ENCODE measurements around the gene CDKN1C.

The CDKN1C gene

GRCh38 chr11:2867722-2868505, 17.7 kb downstream of the CDKN1C start:
- Histone ChIP-seq H3K4me3 (ENCODE audit: low read depth, low read length) (no peak overlapping the region), H3K36me3 (ENCODE audit: control insufficient read depth in 2 of 2, insufficient read depth in 1 of 2, low read length in 2 of 2) (no peaks in the 10 kb centered on the region), H3K9me3 (ENCODE audit: control insufficient read depth, insufficient read depth, low read depth, low read length) (no peaks in the 10 kb centered on the region), H3K27ac (ENCODE audit: extremely low read depth, low read depth, low read length) (no peak overlapping the region), H3K4me1 (ENCODE audit: control insufficient read depth, insufficient read depth, low read length) (no peaks in the 10 kb centered on the region)
- TF ChIP-seq REST (tag by site-specific recombination; IDR thresholded peaks at IDR 0.05), result no peak
- TF ChIP-seq ZNF114 (tag by site-specific recombination; IDR thresholded peaks at IDR 0.05), result no peak
- no peak for TF ChIP-seq ZNF23 (tag by site-specific recombination; IDR thresholded peaks at IDR 0.05; ENCODE audit: borderline replicate concordance)
- no peak for TF ChIP-seq ZNF157 (tag by site-specific recombination; IDR thresholded peaks at IDR 0.05)
- TF ChIP-seq ZNF610 (tag by site-specific recombination; IDR thresholded peaks at IDR 0.05; ENCODE audit: borderline replicate concordance), result no peak
- no peak for TF ChIP-seq ZSCAN4 (tag by site-specific recombination; IDR thresholded peaks at IDR 0.05)
- TF ChIP-seq ZNF449 (tag by site-specific recombination; IDR thresholded peaks at IDR 0.05), result no peak
- no peak for TF ChIP-seq ZBTB48 (tag by site-specific recombination; IDR thresholded peaks at IDR 0.05)
- ChIA-PET POLR2A (no interaction called here), CTCF (interaction anchor here (0.6 to 0.7 kb wide), 3 partner anchors 651 to 986 kb away, joined by 3 read pairs; no protein-coding TSS in a partner anchor)

- CTCF ChIA-PET, result interaction anchor here (0.6 to 0.7 kb wide), 3 partner anchors 334 to 985 kb away, joined by 3 read pairs; no protein-coding TSS in a partner anchor
- POLR2A ChIA-PET, result no interaction called here
- Histone ChIP-seq H3K9me3 (ENCODE audit: control insufficient read depth, insufficient read depth, low read depth, low read length) (no peaks in the 10 kb centered on the region), H3K4me1 (ENCODE audit: control insufficient read depth, insufficient read depth, low read length) (no peaks in the 10 kb centered on the region), H3K36me3 (ENCODE audit: control insufficient read depth in 2 of 2, insufficient read depth in 1 of 2, low read length in 2 of 2) (no peaks in the 10 kb centered on the region), H3K4me3 (ENCODE audit: low read depth, low read length) (no peak overlapping the region), H3K27ac (ENCODE audit: extremely low read depth, low read depth, low read length) (no peak overlapping the region)
- no peak for TF ChIP-seq ZNF138 (tag by site-specific recombination; IDR thresholded peaks at IDR 0.05; ENCODE audit: borderline replicate concordance)
- no peak for TF ChIP-seq ZNF596 (tag by site-specific recombination; IDR thresholded peaks at IDR 0.05)
- no peak for TF ChIP-seq ZNF214 (tag by site-specific recombination; IDR thresholded peaks at IDR 0.05; ENCODE audit: borderline replicate concordance)
- no peak for TF ChIP-seq ZNF585B (tag by site-specific recombination; IDR thresholded peaks at IDR 0.05)
- TF ChIP-seq ZNF548 (tag by site-specific recombination; IDR thresholded peaks at IDR 0.05), result peak; percentile 96
- peak; percentile 65 for TF ChIP-seq SETDB1 (IDR thresholded peaks at IDR 0.05; ENCODE audit: insufficient read length, low read length)
Observed at GRCh38 chr11:2867142-2867541, 18.4 kb downstream of the CDKN1C start.
